Neural crest cell (in vitro differentiated cells): ENCODE results near the gene PCBP1. TPM values are rescaled to one million over a fixed set of nuclear protein-coding genes. Genes with fewer than 3 reads are reported as not detected.

Source experiments
- DNase-seq: peaks from one replicate; pipeline ENCODE4 v3.0.0; 2021; ENCODE audit warnings: low read depth, mixed read lengths, low spot score
- H3K27ac Mint-ChIP-seq: one replicate; pipeline ENCODE4 v1.8.0; 2021; ENCODE audit warnings: mild to moderate bottlenecking, mixed read lengths; ENCODE audit not compliant: unreplicated experiment
- H3K27me3 Mint-ChIP-seq: 2 replicates; pipeline ENCODE4 v1.8.0; 2021; ENCODE audit warnings: low read depth, mild to moderate bottlenecking, mixed read lengths
- H3K36me3 Mint-ChIP-seq: 2 replicates; pipeline ENCODE4 v1.8.0; 2021; ENCODE audit warnings: low read depth, mild to moderate bottlenecking, mixed read lengths
- H3K4me1 Mint-ChIP-seq: 2 replicates; pipeline ENCODE4 v1.8.0; 2021; ENCODE audit warnings: mixed read lengths
- H3K4me3 Mint-ChIP-seq: one replicate; pipeline ENCODE4 v1.8.0; 2021; ENCODE audit warnings: mild to moderate bottlenecking, mixed read lengths
- H3K9me3 Mint-ChIP-seq: 2 replicates; pipeline ENCODE4 v1.8.0; 2021; ENCODE audit warnings: mixed read lengths
- CTCF ChIP-seq: fragments of 200-600 bp; sonication (generic); conservative IDR thresholded peaks from 2 replicates; pipeline ENCODE4 v1.5.0; 2021; ENCODE audit warnings: antibody characterized with exemption, mild to moderate bottlenecking
- total RNA-seq: library from RNA; stranded (reverse); gene quantifications from 2 replicates; pipeline ENCODE4 v1.2.1, GENCODE V29; 2021

PCBP1 gene
- total RNA-seq, 1 donor from 2014 or later: 365 TPM

DNA sequence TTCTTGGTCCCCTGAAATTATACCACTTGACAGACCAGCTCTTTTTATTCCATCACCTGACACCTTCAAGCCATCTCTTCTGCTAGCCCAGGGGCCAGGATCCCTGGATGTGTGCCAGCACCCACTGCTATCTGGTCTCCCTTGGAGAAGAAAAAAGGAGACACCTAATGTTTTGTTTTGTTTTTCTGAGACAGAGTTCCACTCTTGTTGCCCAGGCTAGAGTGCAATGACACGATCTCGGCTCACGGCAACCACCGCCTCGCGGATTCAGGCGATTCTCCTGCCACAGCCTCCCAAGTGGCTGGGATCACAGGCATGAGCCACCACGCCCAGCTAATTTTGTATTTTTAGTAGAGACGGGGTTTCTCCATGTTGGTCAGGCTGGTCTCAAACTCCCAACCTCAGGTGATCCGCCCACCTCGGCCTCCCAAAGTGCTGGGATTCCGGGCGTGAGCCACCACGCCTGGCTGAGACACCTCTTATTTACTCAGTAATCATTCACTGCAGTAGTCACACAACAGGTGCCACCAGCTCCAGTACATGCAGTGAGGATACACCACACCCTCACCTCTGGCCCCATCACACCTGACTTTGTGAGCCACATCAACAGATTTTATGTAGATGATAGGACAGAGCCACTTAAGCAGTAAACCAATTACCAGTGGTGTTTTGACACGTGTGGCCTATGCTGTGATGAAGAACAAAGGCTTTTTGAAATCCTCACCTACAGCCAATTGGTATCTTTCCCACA is 42.8 kb upstream of the PCBP1 start:
- H3K27me3 Mint-ChIP-seq: no peaks in the 10 kb centered on the region
- H3K27ac Mint-ChIP-seq: no peak overlapping the region
- TF ChIP-seq CTCF: no peak
- H3K36me3 Mint-ChIP-seq: peaks cover 7% of the 10 kb centered on the region
- H3K4me3 Mint-ChIP-seq: no peak overlapping the region
- no peaks in the 10 kb centered on the region for H3K4me1 Mint-ChIP-seq
- DNase-seq: no peak
- H3K9me3 Mint-ChIP-seq: no peaks in the 10 kb centered on the region

DNA sequence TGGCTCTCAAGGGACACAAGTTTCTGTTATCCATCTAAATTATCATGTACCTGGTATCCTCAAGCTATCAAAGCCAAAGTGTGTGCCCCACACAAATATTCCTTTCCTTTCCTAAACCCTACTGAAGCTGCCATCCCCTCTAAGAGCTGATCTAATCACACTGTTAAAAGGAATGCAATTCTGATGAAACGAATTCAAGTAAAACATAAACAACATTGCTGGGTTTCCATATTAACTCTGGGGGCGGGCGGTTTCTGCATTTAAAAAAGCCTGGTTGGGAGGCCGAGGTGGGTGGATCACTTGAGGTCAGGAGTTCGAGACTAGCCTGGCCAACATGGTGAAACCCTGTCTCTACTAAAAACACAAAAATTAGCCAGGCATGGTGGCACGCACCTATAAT is 41.9 kb upstream of the PCBP1 start:
- DNase-seq: no peak

GRCh38 chr2:70045932-70046331 is 41.3 kb upstream of the PCBP1 start:
- Mint-ChIP-seq H3K9me3 (no peaks in the 10 kb centered on the region), H3K27ac (no peak overlapping the region), H3K36me3 (peaks cover 7% of the 10 kb centered on the region), H3K4me3 (no peak overlapping the region), H3K4me1 (no peaks in the 10 kb centered on the region), H3K27me3 (no peaks in the 10 kb centered on the region)
- no peak for TF ChIP-seq CTCF
- DNase-seq: no peak

More for the DNA sequence above, 41.9 kb upstream of the PCBP1 start:
- no peaks in the 10 kb centered on the region for H3K27me3 Mint-ChIP-seq
- TF ChIP-seq CTCF: no peak
- no peak overlapping the region for H3K4me3 Mint-ChIP-seq
- no peaks in the 10 kb centered on the region for H3K9me3 Mint-ChIP-seq
- H3K4me1 Mint-ChIP-seq: no peaks in the 10 kb centered on the region
- H3K36me3 Mint-ChIP-seq: peaks cover 7% of the 10 kb centered on the region
- H3K27ac Mint-ChIP-seq: no peak overlapping the region

DNA sequence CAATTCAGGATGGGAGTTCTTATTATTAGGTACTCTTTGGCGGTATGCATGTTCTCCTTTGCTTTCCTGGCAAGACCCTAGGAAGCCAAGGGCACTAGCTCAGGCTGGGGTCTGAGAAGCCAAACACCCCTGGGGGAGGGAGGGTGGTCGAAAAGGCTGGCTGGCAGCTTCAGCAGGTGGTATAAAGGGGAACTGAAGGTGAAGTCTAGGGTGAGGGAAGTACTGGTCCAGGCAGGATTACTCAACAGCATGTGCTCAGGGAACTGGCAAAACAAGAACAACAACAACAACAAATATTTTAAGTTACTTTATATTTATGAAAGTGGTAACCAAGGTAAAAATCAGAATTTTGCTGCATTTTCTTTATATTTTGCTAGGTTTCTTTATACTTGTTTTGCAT is 40.7 kb upstream of the PCBP1 start:
- Mint-ChIP-seq H3K27me3 (no peaks in the 10 kb centered on the region), H3K4me1 (no peaks in the 10 kb centered on the region), H3K4me3 (no peak overlapping the region), H3K9me3 (no peaks in the 10 kb centered on the region), H3K27ac (peak overlapping the region; percentile 27), H3K36me3 (peaks cover 7% of the 10 kb centered on the region)
- no peak for TF ChIP-seq CTCF
- no peak for DNase-seq

GRCh38 chr2:70047451-70047850 is 39.8 kb upstream of the PCBP1 start:
- Mint-ChIP-seq H3K27ac (no peak overlapping the region), H3K27me3 (no peaks in the 10 kb centered on the region), H3K36me3 (peaks cover 7% of the 10 kb centered on the region), H3K4me1 (no peaks in the 10 kb centered on the region), H3K9me3 (no peaks in the 10 kb centered on the region), H3K4me3 (no peak overlapping the region)
- DNase-seq: no peak
- TF ChIP-seq CTCF: no peak
